HEK293 (cell line): ENCODE measurements around the gene TLNRD1.

Experiments used
- GLIS2 ChIP-seq: fragments of 450-650 bp; formaldehyde crosslinking; IDR thresholded peaks from 2 replicates; pipeline ENCODE4 v1.5.1; 2016; ENCODE audit warnings: missing biosample characterization, missing genetic modification characterization
- MZF1 ChIP-seq: fragments of 450-650 bp; formaldehyde crosslinking; IDR thresholded peaks from 2 replicates; pipeline ENCODE4 v1.5.1; 2017; ENCODE audit warnings: missing biosample characterization, missing genetic modification characterization, borderline replicate concordance
- OVOL3 ChIP-seq: fragments of 450-650 bp; formaldehyde crosslinking; IDR thresholded peaks from 2 replicates; pipeline ENCODE4 v1.5.1; 2016; ENCODE audit warnings: missing biosample characterization, missing genetic modification characterization
- SALL2 ChIP-seq: fragments of 450-650 bp; formaldehyde crosslinking; IDR thresholded peaks from 2 replicates; pipeline ENCODE4 v1.5.0; 2017; ENCODE audit warnings: missing biosample characterization, mild to moderate bottlenecking, missing genetic modification characterization, borderline replicate concordance
- ZBTB20 ChIP-seq: fragments of 450-650 bp; formaldehyde crosslinking; IDR thresholded peaks from 2 replicates; pipeline ENCODE4 v1.5.1; 2016; ENCODE audit warnings: missing biosample characterization, missing genetic modification characterization
- ZBTB21 ChIP-seq: fragments of 450-650 bp; formaldehyde crosslinking; IDR thresholded peaks from 2 replicates; pipeline ENCODE4 v1.5.1; 2017; ENCODE audit warnings: missing biosample characterization, missing genetic modification characterization
- ZNF112 ChIP-seq: fragments of 450-650 bp; formaldehyde crosslinking; IDR thresholded peaks from 2 replicates; pipeline ENCODE4 v1.5.0; 2017; ENCODE audit warnings: missing biosample characterization, missing genetic modification characterization
- ZNF140 ChIP-seq: fragments of 450-650 bp; formaldehyde crosslinking; IDR thresholded peaks from 2 replicates; pipeline ENCODE4 v1.5.1; 2016; ENCODE audit warnings: missing biosample characterization, missing genetic modification characterization
- ZNF174 ChIP-seq: fragments of 450-650 bp; formaldehyde crosslinking; IDR thresholded peaks from 2 replicates; pipeline ENCODE4 v1.5.0; 2017; ENCODE audit warnings: missing biosample characterization, mild to moderate bottlenecking, missing genetic modification characterization
- ZNF24 ChIP-seq: fragments of 450-650 bp; formaldehyde crosslinking; IDR thresholded peaks from 2 replicates; pipeline ENCODE4 v1.5.1; 2016; ENCODE audit warnings: missing biosample characterization, missing genetic modification characterization
- ZNF274 ChIP-seq, 2 experiments: fragments of 200-500 bp in 1 of 2; fragments of 450-650 bp in 1 of 2; sonication (Bioruptor generic) in 1 of 2; formaldehyde crosslinking in 1 of 2; IDR thresholded peaks; 2 replicates each; pipeline versions ENCODE4 v1.5.1 to v1.6.1; 2014 to 2016; ENCODE audit warnings: borderline replicate concordance in 1 of 2, inconsistent platforms in 1 of 2, low read length in 1 of 2, missing biosample characterization in 1 of 2, missing genetic modification characterization in 1 of 2
- ZNF335 ChIP-seq: fragments of 450-650 bp; formaldehyde crosslinking; conservative IDR thresholded peaks from 2 replicates; pipeline ENCODE4 v1.5.1; 2016; ENCODE audit warnings: missing biosample characterization, missing genetic modification characterization
- ZNF341 ChIP-seq: fragments of 450-650 bp; formaldehyde crosslinking; IDR thresholded peaks from 2 replicates; pipeline ENCODE4; 2016; ENCODE audit warnings: low read depth, missing biosample characterization, missing genetic modification characterization
- ZNF391 ChIP-seq: fragments of 450-650 bp; formaldehyde crosslinking; IDR thresholded peaks from 2 replicates; pipeline ENCODE4 v1.5.1; 2016; ENCODE audit warnings: low read depth, missing biosample characterization, missing genetic modification characterization, borderline replicate concordance
- ZNF473 ChIP-seq: fragments of 450-650 bp; formaldehyde crosslinking; IDR thresholded peaks from 2 replicates; pipeline ENCODE4 v1.5.1; 2017; ENCODE audit warnings: missing biosample characterization, missing genetic modification characterization
- ZNF530 ChIP-seq: fragments of 450-650 bp; formaldehyde crosslinking; IDR thresholded peaks from 2 replicates; pipeline ENCODE4 v1.5.1; 2016; ENCODE audit warnings: low read depth, missing biosample characterization, missing genetic modification characterization
- ZNF670 ChIP-seq: fragments of 450-650 bp; formaldehyde crosslinking; IDR thresholded peaks from 2 replicates; pipeline ENCODE4 v1.5.1; 2016; ENCODE audit warnings: missing biosample characterization, missing genetic modification characterization, low read depth
- ZNF792 ChIP-seq: fragments of 450-650 bp; formaldehyde crosslinking; IDR thresholded peaks from 2 replicates; pipeline ENCODE4 v1.5.1; 2016; ENCODE audit warnings: missing biosample characterization, missing genetic modification characterization
- ZXDB ChIP-seq: fragments of 450-650 bp; formaldehyde crosslinking; IDR thresholded peaks from 2 replicates; pipeline ENCODE4 v1.5.1; 2016; ENCODE audit warnings: missing biosample characterization, missing genetic modification characterization
- TF ChIP-seq, protein P1 (sequence below): fragments of 450-650 bp; formaldehyde crosslinking; IDR thresholded peaks from 2 replicates; pipeline ENCODE4 v1.5.1; 2016; ENCODE audit warnings: missing biosample characterization, missing genetic modification characterization
- TF ChIP-seq, protein P2 (sequence below): fragments of 450-650 bp; formaldehyde crosslinking; IDR thresholded peaks from 2 replicates; pipeline ENCODE4 v1.5.1; 2016; ENCODE audit warnings: missing biosample characterization, missing genetic modification characterization
- TF ChIP-seq, protein P3 (sequence below): fragments of 450-650 bp; formaldehyde crosslinking; IDR thresholded peaks from 2 replicates; pipeline ENCODE4 v1.5.1; 2016; ENCODE audit warnings: missing biosample characterization, missing genetic modification characterization, borderline replicate concordance
- TF ChIP-seq, protein P4 (sequence below): fragments of 450-650 bp; formaldehyde crosslinking; IDR thresholded peaks from 2 replicates; pipeline ENCODE4 v1.5.1; 2016; ENCODE audit warnings: missing biosample characterization, missing genetic modification characterization
- TF ChIP-seq, protein P5 (sequence below): fragments of 450-650 bp; formaldehyde crosslinking; IDR thresholded peaks from 2 replicates; pipeline ENCODE4 v1.5.1; 2017; ENCODE audit warnings: missing biosample characterization, missing genetic modification characterization

TLNRD1 gene

DNA sequence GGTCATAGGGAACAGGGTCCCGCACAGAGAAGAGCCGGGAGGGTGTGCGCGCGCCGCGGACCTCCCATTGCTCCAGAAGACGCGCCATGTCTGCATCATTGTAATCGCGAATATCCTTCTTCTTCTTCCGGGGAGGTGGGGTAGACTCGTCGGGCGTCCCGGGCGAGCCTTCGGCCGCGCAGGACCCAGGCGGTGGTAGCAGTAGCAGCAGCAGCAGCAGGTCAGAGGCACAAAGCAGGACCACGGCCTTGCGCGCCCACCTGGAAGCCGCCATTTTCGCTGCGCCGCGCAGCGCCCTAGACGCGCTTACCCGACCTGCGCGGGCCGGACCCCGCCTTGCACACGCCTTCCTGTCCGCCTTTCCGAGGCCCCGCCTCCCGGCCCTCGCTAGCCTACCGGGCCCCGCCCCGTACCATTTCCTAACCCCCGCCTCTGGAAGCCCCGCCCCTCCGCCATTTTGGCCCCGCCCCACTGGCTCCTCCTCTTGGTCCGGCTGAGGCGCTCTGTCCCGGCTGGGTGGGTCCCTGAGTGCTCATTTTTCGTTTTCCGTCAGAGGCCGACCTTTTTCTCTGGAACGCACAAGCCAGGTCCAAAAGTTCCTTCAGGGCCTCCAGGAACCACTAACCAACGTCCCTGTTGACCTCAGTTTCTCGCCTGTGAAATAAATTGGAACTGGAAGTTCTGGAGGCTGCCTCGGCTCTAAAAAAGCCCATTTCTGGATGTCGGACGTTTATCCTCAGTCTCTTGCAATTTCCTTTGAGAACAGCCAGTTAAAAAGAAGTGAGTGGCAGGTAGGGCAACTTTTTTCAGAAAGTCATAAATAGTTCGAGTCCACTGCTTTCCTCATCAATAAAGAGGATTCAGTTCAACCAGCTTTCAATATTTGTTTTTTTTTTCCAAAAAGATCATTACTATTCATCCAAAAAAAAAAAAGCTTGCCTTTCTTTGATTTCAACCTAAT is 10.9 kb upstream of the TLNRD1 start, which contains the start of gene MESD (continued):
- no peak for TF ChIP-seq ZNF274 (IDR thresholded peaks at IDR 0.05; ENCODE audit: low read length)
- TF ChIP-seq ZNF274 (tag by site-specific recombination; IDR thresholded peaks at IDR 0.05; ENCODE audit: borderline replicate concordance), result no peak
- TF ChIP-seq ZNF335 (tag by site-specific recombination), result peak; percentile 84
- 0 out of 2 replicates have a peak, but pooled peaks have one; percentile 49 for TF ChIP-seq ZNF24 (tag by site-specific recombination)
- peak; percentile 71 for TF ChIP-seq OVOL3 (tag by site-specific recombination)
- TF ChIP-seq ZNF140 (tag by site-specific recombination), result no peak
- no peak for TF ChIP-seq ZBTB21 (tag by site-specific recombination)
- TF ChIP-seq ZNF391, result 0 out of 2 replicates have a peak, but pooled peaks have one; percentile 61
- TF ChIP-seq, protein P1, sequence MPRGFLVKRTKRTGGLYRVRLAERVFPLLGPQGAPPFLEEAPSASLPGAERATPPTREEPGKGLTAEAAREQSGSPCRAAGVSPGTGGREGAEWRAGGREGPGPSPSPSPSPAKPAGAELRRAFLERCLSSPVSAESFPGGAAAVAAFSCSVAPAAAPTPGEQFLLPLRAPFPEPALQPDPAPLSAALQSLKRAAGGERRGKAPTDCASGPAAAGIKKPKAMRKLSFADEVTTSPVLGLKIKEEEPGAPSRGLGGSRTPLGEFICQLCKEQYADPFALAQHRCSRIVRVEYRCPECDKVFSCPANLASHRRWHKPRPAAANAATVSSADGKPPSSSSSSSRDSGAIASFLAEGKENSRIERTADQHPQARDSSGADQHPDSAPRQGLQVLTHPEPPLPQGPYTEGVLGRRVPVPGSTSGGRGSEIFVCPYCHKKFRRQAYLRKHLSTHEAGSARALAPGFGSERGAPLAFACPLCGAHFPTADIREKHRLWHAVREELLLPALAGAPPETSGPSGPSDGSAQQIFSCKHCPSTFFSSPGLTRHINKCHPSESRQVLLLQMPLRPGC (tag by site-specific recombination), result no peak; the same call in 1 of the 2 replicates
- no peak for TF ChIP-seq ZNF530 (tag by site-specific recombination)
- TF ChIP-seq ZXDB (tag by site-specific recombination), result peak; percentile 81
- TF ChIP-seq, protein P2, sequence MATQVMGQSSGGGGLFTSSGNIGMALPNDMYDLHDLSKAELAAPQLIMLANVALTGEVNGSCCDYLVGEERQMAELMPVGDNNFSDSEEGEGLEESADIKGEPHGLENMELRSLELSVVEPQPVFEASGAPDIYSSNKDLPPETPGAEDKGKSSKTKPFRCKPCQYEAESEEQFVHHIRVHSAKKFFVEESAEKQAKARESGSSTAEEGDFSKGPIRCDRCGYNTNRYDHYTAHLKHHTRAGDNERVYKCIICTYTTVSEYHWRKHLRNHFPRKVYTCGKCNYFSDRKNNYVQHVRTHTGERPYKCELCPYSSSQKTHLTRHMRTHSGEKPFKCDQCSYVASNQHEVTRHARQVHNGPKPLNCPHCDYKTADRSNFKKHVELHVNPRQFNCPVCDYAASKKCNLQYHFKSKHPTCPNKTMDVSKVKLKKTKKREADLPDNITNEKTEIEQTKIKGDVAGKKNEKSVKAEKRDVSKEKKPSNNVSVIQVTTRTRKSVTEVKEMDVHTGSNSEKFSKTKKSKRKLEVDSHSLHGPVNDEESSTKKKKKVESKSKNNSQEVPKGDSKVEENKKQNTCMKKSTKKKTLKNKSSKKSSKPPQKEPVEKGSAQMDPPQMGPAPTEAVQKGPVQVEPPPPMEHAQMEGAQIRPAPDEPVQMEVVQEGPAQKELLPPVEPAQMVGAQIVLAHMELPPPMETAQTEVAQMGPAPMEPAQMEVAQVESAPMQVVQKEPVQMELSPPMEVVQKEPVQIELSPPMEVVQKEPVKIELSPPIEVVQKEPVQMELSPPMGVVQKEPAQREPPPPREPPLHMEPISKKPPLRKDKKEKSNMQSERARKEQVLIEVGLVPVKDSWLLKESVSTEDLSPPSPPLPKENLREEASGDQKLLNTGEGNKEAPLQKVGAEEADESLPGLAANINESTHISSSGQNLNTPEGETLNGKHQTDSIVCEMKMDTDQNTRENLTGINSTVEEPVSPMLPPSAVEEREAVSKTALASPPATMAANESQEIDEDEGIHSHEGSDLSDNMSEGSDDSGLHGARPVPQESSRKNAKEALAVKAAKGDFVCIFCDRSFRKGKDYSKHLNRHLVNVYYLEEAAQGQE (tag by site-specific recombination), result 0 out of 2 replicates have a peak, but pooled peaks have one; percentile 28
- TF ChIP-seq ZNF792, result no peak
- TF ChIP-seq, protein P3, sequence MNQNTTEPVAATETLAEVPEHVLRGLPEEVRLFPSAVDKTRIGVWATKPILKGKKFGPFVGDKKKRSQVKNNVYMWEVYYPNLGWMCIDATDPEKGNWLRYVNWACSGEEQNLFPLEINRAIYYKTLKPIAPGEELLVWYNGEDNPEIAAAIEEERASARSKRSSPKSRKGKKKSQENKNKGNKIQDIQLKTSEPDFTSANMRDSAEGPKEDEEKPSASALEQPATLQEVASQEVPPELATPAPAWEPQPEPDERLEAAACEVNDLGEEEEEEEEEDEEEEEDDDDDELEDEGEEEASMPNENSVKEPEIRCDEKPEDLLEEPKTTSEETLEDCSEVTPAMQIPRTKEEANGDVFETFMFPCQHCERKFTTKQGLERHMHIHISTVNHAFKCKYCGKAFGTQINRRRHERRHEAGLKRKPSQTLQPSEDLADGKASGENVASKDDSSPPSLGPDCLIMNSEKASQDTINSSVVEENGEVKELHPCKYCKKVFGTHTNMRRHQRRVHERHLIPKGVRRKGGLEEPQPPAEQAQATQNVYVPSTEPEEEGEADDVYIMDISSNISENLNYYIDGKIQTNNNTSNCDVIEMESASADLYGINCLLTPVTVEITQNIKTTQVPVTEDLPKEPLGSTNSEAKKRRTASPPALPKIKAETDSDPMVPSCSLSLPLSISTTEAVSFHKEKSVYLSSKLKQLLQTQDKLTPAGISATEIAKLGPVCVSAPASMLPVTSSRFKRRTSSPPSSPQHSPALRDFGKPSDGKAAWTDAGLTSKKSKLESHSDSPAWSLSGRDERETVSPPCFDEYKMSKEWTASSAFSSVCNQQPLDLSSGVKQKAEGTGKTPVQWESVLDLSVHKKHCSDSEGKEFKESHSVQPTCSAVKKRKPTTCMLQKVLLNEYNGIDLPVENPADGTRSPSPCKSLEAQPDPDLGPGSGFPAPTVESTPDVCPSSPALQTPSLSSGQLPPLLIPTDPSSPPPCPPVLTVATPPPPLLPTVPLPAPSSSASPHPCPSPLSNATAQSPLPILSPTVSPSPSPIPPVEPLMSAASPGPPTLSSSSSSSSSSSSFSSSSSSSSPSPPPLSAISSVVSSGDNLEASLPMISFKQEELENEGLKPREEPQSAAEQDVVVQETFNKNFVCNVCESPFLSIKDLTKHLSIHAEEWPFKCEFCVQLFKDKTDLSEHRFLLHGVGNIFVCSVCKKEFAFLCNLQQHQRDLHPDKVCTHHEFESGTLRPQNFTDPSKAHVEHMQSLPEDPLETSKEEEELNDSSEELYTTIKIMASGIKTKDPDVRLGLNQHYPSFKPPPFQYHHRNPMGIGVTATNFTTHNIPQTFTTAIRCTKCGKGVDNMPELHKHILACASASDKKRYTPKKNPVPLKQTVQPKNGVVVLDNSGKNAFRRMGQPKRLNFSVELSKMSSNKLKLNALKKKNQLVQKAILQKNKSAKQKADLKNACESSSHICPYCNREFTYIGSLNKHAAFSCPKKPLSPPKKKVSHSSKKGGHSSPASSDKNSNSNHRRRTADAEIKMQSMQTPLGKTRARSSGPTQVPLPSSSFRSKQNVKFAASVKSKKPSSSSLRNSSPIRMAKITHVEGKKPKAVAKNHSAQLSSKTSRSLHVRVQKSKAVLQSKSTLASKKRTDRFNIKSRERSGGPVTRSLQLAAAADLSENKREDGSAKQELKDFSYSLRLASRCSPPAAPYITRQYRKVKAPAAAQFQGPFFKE (tag by site-specific recombination), result no peak
- TF ChIP-seq MZF1, result no peak
- no peak for TF ChIP-seq ZNF670 (tag by site-specific recombination)
- TF ChIP-seq GLIS2 (tag by site-specific recombination), result peak; percentile 66; the same call in 1 of the 2 replicates
- TF ChIP-seq ZBTB20 (tag by site-specific recombination), result no peak
- TF ChIP-seq, protein P4, sequence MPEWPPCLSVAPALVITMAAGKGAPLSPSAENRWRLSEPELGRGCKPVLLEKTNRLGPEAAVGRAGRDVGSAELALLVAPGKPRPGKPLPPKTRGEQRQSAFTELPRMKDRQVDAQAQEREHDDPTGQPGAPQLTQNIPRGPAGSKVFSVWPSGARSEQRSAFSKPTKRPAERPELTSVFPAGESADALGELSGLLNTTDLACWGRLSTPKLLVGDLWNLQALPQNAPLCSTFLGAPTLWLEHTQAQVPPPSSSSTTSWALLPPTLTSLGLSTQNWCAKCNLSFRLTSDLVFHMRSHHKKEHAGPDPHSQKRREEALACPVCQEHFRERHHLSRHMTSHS (tag by site-specific recombination), result no peak
- no peak for TF ChIP-seq ZNF174 (tag by site-specific recombination)
- no peak for TF ChIP-seq SALL2 (tag by site-specific recombination)
- TF ChIP-seq ZNF473 (tag by site-specific recombination), result no peak
- TF ChIP-seq, protein P5, sequence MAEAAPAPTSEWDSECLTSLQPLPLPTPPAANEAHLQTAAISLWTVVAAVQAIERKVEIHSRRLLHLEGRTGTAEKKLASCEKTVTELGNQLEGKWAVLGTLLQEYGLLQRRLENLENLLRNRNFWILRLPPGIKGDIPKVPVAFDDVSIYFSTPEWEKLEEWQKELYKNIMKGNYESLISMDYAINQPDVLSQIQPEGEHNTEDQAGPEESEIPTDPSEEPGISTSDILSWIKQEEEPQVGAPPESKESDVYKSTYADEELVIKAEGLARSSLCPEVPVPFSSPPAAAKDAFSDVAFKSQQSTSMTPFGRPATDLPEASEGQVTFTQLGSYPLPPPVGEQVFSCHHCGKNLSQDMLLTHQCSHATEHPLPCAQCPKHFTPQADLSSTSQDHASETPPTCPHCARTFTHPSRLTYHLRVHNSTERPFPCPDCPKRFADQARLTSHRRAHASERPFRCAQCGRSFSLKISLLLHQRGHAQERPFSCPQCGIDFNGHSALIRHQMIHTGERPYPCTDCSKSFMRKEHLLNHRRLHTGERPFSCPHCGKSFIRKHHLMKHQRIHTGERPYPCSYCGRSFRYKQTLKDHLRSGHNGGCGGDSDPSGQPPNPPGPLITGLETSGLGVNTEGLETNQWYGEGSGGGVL (tag by site-specific recombination), result no peak
- no peak for TF ChIP-seq ZNF112 (tag by site-specific recombination)
- TF ChIP-seq ZNF341 (tag by site-specific recombination), result peak; percentile 88; the same call in 1 of the 2 replicates
